Raji (cell line): ENCODE data around the gene ETAA1.

Experiments used
- POLR2A ChIP-seq: IDR thresholded peaks from 2 replicates; pipeline ENCODE4 v1.6.1; 2011; ENCODE audit warnings: low read depth, low read length, control low read depth; ENCODE audit not compliant: insufficient read depth

Gene ETAA1

DNA sequence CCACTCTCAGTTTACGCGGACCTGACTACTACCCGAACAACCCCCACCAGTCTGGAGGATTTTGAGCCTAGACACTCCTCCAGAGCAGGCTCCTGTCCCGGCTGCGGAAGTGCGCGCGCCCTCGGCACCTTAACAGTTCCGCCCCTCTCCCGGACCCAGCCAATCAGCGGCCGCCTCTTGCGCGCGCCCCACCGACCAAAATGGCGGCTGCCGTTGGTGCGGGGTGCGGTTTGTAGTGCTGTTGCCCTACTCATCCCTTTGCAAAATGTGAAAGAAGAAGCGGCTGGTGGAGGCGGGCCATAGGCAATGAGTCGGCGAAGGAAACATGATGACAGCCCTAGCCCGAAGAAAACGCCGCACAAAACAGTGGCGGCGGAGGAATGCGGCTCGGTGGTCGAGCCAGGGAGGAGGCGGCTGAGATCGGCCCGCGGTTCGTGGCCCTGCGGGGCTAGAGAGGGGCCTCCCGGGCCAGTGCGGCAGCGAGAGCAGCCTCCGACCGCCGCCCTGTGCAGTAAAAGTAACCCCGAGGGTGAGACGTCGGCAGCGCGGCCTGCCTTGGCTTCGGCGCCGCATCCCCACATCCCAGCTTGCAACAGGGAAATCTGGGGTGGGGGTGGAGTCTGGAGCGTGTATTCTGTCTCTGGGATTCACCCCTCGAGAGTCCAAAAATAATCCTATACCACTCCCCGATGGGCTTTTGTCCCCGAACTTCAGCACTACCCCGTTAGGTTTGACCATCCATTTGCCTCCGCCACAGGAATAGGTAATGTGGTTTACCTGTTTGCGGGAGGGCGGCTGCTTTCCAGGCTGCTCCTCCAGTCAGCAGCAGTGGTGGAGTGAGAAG is at the start of gene ETAA1:
Gene ETAA1 (plus strand): TSS at position 191 of the 844 bp plus-strand sequence. CDS start 116 bp downstream, at position 307.
- TF ChIP-seq POLR2A = peak; percentile 71

DNA sequence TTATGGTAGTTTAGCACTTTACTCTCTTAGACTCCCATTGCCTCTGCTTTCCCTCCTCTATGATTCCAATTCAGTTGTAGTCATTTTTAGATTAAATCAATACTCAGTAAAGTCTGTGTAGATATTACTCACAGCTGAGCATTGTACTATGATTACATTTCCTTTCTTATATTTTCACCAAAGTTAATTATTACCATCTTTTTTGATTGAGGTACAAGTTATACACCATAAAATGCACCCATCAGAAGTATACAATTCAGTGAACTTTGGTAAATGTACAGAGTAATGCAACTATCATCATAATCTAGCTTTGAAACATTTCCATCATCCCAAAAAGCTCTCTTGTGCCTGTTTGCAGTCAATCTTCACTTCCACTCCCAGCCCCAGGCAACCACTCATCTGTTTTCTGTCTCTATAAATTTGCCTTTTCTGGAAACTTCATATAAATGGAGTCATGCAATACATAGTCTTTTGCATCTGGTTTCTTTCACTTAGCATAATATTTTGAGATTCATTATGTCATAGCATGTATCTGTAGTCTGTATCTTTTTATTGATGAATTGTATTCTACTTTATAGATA is 30.2 kb upstream of the ETAA1 start:
- TF ChIP-seq POLR2A = no peak

- TF ChIP-seq POLR2A = no peak
Measured at GRCh38 chr2:67374481-67374880, 22.7 kb upstream of the ETAA1 start.

DNA sequence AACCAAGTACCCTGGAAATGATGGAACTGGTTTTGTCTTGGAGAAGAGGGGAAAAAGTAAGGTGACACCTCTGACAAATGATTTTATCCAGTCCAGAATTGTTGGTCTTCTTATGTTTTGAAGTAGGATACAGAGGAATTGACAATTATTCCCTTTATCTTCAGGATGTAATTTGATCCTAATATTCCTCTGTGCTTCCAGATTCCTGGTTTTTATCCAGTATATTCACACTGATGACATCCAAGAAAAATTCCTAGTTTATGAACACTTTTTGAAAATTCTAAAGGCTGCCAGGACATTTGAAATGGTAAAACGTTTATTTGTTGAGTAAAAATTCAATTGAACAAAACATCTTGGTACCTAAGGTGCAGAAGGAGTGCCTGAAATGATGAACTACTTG is 22.2 kb upstream of the ETAA1 start:
- TF ChIP-seq POLR2A = no peak

DNA sequence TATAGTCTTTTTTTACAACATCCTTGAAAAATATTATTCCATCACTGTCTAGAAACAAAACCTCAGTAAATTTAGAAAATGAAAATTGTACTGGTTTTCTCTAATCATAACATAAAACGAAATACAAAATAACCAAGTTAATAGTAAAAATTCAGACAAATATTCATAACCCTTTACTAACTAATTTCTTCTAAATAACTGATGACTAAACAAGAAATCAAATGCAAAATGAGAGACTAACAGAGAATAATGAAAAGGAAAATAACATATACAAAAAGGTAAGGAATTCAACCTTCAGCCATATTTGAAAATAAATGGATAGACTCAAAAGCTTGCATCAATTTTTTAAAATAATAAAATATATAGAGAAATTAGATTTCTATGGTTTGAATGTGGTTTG is 18.6 kb upstream of the ETAA1 start:
- TF ChIP-seq POLR2A = no peak

DNA sequence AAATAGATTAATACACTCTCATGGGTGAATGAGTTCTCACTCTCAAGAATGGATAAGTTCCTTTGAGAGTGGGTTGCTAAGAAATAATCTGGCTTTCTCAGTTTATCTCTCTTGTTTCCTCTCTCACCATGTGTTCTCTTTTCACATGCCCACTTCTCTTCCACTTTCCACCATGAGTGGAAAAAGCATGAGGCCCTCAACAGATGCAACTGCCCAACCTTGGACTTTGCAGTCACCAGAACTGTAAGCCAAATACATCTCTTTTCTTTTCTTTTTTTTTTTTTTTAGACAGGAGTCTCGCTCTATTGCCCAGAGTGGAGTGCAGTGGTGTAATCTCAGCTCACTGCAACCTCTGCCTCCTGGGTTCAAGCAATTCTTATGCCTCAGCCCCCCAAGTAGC is 18.1 kb upstream of the ETAA1 start:
- TF ChIP-seq POLR2A = no peak

GRCh38 chr2:67384123-67384822 is 12.9 kb upstream of the ETAA1 start:
- TF ChIP-seq POLR2A = no peak

- TF ChIP-seq POLR2A = no peak
Measured at GRCh38 chr2:67388680-67389079, 8.5 kb upstream of the ETAA1 start.

GRCh38 chr2:67389286-67389685 is 7.8 kb upstream of the ETAA1 start:
- no peak for TF ChIP-seq POLR2A

DNA sequence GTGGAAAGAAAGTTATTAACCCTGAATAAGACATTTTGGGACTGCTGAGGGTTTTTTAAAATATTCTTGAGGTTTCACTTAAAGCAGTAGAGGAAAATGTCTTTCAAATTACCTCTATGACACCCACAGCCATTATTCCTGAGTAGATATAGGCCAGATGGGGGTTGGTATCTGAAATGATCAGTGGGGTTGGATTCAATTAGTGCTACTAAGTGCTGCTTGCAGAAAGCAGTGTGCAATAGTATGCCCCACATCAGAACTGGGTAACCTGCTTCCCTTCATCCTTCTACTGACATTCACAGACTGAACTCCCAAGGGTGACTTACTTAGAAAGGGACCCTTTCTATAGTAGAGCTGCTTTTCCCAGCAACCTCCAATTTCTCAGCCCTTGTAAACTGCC is 7.3 kb upstream of the ETAA1 start:
- TF ChIP-seq POLR2A = no peak

- TF ChIP-seq POLR2A = no peak
Measured at GRCh38 chr2:67393237-67393636, 3.9 kb upstream of the ETAA1 start.

GRCh38 chr2:67394734-67395133 is 2.4 kb upstream of the ETAA1 start:
- TF ChIP-seq POLR2A = no peak

- TF ChIP-seq POLR2A = no peak
Measured at GRCh38 chr2:67399144-67399543, 2.0 kb downstream of the ETAA1 start.

DNA sequence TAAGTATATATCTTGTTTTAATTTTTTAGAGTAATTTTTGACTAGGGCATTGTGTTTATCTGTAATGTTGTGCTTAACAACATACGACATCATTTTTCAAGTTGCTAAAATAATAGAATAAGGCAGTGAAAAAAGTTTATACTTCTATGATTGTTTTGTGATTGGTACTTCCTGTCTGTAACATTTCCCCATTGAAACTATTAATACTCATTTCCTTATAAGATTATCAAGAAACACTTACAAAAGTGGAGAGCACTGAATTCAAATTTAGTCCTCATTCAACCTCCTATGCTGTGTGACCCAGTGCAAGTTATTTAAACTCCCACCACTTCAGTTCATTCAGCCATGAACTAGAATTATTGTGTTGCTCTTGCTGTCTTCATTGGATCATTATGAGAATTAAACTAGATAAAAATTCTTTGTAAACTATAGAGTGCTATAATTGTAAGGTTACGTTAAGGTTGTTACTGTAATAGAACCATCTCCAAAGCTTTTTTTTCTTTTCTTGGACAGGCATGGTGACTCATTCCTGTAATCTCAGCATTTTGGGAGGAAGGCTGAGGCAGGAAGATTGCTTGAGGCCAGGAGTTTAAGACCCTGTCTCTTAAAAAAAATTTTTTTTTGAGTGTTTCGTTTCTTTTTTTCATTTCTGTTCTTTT is 2.8 kb downstream of the ETAA1 start:
- TF ChIP-seq POLR2A = no peak
